GM23338 (cell line): ENCODE data around the gene ABCF1. TPM values are rescaled to one million over a fixed set of nuclear protein-coding genes. Genes with fewer than 3 reads are reported as not detected.
"Not testable (repeated sequence)": the region's sequence is repeated elsewhere in the genome, so short reads cannot be mapped to it uniquely, and the experiment has no call there.

ENCODE experiments used
- ATAC-seq: fragments of 200-7000 bp; cut with Tn5 transposase; 3 replicates; pipeline ENCODE4 v1.9.1; 2020
- DNase-seq: peaks from one replicate; pipeline ENCODE4 v3.0.0-alpha.2; 2015; ENCODE audit warnings: low spot score
- H2AFZ ChIP-seq: fragments of 200-600 bp; sonication (generic); 2 replicates; pipeline ENCODE4 v1.8.0; 2016; ENCODE audit warnings: antibody characterized with exemption, mild to moderate bottlenecking, moderate library complexity
- H3F3A ChIP-seq: fragments of 200-600 bp; sonication (generic); replicated peaks from 2 replicates; pipeline ENCODE4 v1.8.0; 2017; ENCODE audit warnings: antibody characterized with exemption, mixed run types, low read depth
- H3K27ac ChIP-seq: fragments of 200-600 bp; sonication (generic); 2 replicates; pipeline ENCODE4 v1.6.1; 2016; ENCODE audit warnings: low read depth
- H3K27me3 ChIP-seq: fragments of 200-600 bp; sonication (generic); 2 replicates; pipeline ENCODE4 v1.8.0; 2016; ENCODE audit warnings: mild to moderate bottlenecking, mixed run types, moderate library complexity; ENCODE audit not compliant: insufficient read depth
- H3K36me3 ChIP-seq: fragments of 200-600 bp; sonication (generic); 2 replicates; pipeline ENCODE4 v1.8.0; 2016; ENCODE audit warnings: mild to moderate bottlenecking; ENCODE audit not compliant: insufficient read depth
- H3K4me1 ChIP-seq: fragments of 200-600 bp; sonication (generic); 2 replicates; pipeline ENCODE4 v1.8.0; 2016; ENCODE audit warnings: mild to moderate bottlenecking, moderate library complexity; ENCODE audit not compliant: insufficient read depth
- H3K4me2 ChIP-seq: fragments of 200-600 bp; sonication (generic); 2 replicates; pipeline ENCODE4 v1.7.1; 2017; ENCODE audit warnings: mixed run types
- H3K4me3 ChIP-seq: fragments of 200-600 bp; sonication (generic); 2 replicates; pipeline ENCODE4 v1.6.1; 2016; ENCODE audit warnings: mixed run types
- H3K79me2 ChIP-seq: fragments of 200-600 bp; sonication (generic); replicated peaks from 2 replicates; pipeline ENCODE4 v1.8.0; 2017; ENCODE audit warnings: mild to moderate bottlenecking; ENCODE audit not compliant: insufficient read depth
- H3K9me2 ChIP-seq: fragments of 200-600 bp; sonication (generic); 2 replicates; pipeline ENCODE4 v1.8.0; 2017; ENCODE audit not compliant: insufficient read depth
- H4K20me1 ChIP-seq: fragments of 200-600 bp; sonication (generic); replicated peaks from 2 replicates; pipeline ENCODE4 v1.8.0; 2017; ENCODE audit warnings: mild to moderate bottlenecking; ENCODE audit not compliant: insufficient read depth
- H3K27ac Mint-ChIP-seq: 2 replicates; pipeline ENCODE4 v1.8.0; 2020; ENCODE audit warnings: inconsistent platforms, mild to moderate bottlenecking, moderate library complexity, mixed read lengths
- H3K27me3 Mint-ChIP-seq: 3 replicates; pipeline ENCODE4 v1.8.0; 2022; ENCODE audit warnings: low read depth, mild to moderate bottlenecking, moderate library complexity, mixed read lengths, inconsistent platforms; ENCODE audit not compliant: insufficient read depth, poor library complexity
- H3K36me3 Mint-ChIP-seq: 3 replicates; pipeline ENCODE4 v1.8.0; 2021; ENCODE audit warnings: low read depth, mild to moderate bottlenecking, inconsistent platforms, moderate library complexity, mixed read lengths
- H3K4me1 Mint-ChIP-seq: 3 replicates; pipeline ENCODE4 v1.8.0; 2020; ENCODE audit warnings: mild to moderate bottlenecking, inconsistent platforms, mixed read lengths
- H3K4me3 Mint-ChIP-seq: 3 replicates; pipeline ENCODE4 v1.8.0; 2021; ENCODE audit warnings: moderate library complexity, mild to moderate bottlenecking, inconsistent platforms, mixed read lengths
- H3K9me3 Mint-ChIP-seq: 3 replicates; pipeline ENCODE4 v1.8.0; 2020; ENCODE audit warnings: moderate library complexity, mild to moderate bottlenecking, inconsistent platforms, mixed read lengths
- CREB1 ChIP-seq: fragments of 250-450 bp; sonication (Bioruptor Pico); IDR thresholded peaks from 2 replicates; pipeline ENCODE4 v1.5.0; 2020; ENCODE audit warnings: low read depth, mild to moderate bottlenecking, moderate library complexity
- EZH2phosphoT487 ChIP-seq: fragments of 200-600 bp; sonication (generic); IDR thresholded peaks from one replicate; pipeline ENCODE4 v1.8.1; 2018; ENCODE audit warnings: antibody characterized with exemption; ENCODE audit not compliant: unreplicated experiment
- ZNF114 ChIP-seq: fragments of 250-450 bp; sonication (Bioruptor Pico); IDR thresholded peaks from 2 replicates; pipeline ENCODE4 v1.5.0; 2020; ENCODE audit warnings: mild to moderate bottlenecking, moderate library complexity
- polyA plus RNA-seq: library from polyadenylated mRNA; unstranded; fragments of >200 nt; fragmentation: Nextera tagmentation; extraction: Ambion mirVana; gene quantifications from 2 replicates; pipeline ENCODE4 v1.2.1, GENCODE V29; 2016
- total RNA-seq: library from RNA; depleted of rRNA; stranded (reverse); fragments of >200 nt; shearing (Covaris generic); gene quantifications from 2 replicates; pipeline ENCODE4 v1.2.3, GENCODE V29; 2014
- TF ChIP-seq, protein P1 (sequence below): IDR thresholded peaks from one replicate; pipeline ENCODE4 v1.6.1; 2018; ENCODE audit warnings: antibody characterized with exemption; ENCODE audit not compliant: unreplicated experiment
- TF ChIP-seq, protein P2 (sequence below), 2 experiments: fragments of 200-600 bp in 1 of 2; sonication (generic) in 1 of 2; conservative IDR thresholded peaks; 2 replicates each; pipeline versions ENCODE4 v1.5.1 to v1.6.1; 2016 to 2017; ENCODE audit warnings: antibody characterized with exemption in 2 of 2, low read depth in 2 of 2, mild to moderate bottlenecking in 2 of 2, moderate library complexity in 1 of 2

The ABCF1 gene
- total and polyA plus RNA-seq, 2 experiments from 2014 or later: 92.6 to 244 TPM

DNA sequence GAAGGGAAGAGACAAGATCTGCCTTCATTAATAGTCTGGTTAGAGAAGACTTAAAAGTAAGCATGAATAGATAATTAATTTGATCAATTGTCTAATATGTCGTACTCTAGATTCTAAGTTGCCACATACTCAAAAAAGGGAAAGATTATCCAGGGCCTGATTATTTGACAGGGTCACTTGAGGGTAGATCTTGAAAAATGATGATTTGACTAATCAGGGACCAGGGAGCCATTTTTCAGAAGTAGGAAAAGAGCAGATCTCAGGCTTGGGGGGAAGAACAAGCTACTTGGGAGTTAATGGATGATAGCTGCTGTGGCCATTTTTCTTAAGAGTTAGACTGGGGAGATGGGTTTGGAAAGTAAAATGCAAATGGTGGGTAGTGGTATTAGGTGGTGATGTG lies 21.0 kb downstream of the ABCF1 start (continued):
- TF ChIP-seq, protein P1, sequence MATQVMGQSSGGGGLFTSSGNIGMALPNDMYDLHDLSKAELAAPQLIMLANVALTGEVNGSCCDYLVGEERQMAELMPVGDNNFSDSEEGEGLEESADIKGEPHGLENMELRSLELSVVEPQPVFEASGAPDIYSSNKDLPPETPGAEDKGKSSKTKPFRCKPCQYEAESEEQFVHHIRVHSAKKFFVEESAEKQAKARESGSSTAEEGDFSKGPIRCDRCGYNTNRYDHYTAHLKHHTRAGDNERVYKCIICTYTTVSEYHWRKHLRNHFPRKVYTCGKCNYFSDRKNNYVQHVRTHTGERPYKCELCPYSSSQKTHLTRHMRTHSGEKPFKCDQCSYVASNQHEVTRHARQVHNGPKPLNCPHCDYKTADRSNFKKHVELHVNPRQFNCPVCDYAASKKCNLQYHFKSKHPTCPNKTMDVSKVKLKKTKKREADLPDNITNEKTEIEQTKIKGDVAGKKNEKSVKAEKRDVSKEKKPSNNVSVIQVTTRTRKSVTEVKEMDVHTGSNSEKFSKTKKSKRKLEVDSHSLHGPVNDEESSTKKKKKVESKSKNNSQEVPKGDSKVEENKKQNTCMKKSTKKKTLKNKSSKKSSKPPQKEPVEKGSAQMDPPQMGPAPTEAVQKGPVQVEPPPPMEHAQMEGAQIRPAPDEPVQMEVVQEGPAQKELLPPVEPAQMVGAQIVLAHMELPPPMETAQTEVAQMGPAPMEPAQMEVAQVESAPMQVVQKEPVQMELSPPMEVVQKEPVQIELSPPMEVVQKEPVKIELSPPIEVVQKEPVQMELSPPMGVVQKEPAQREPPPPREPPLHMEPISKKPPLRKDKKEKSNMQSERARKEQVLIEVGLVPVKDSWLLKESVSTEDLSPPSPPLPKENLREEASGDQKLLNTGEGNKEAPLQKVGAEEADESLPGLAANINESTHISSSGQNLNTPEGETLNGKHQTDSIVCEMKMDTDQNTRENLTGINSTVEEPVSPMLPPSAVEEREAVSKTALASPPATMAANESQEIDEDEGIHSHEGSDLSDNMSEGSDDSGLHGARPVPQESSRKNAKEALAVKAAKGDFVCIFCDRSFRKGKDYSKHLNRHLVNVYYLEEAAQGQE: no peak
- TF ChIP-seq ZNF114 (CRISPR knock-in tag) (no peak), EZH2phosphoT487 (no peak)

DNA sequence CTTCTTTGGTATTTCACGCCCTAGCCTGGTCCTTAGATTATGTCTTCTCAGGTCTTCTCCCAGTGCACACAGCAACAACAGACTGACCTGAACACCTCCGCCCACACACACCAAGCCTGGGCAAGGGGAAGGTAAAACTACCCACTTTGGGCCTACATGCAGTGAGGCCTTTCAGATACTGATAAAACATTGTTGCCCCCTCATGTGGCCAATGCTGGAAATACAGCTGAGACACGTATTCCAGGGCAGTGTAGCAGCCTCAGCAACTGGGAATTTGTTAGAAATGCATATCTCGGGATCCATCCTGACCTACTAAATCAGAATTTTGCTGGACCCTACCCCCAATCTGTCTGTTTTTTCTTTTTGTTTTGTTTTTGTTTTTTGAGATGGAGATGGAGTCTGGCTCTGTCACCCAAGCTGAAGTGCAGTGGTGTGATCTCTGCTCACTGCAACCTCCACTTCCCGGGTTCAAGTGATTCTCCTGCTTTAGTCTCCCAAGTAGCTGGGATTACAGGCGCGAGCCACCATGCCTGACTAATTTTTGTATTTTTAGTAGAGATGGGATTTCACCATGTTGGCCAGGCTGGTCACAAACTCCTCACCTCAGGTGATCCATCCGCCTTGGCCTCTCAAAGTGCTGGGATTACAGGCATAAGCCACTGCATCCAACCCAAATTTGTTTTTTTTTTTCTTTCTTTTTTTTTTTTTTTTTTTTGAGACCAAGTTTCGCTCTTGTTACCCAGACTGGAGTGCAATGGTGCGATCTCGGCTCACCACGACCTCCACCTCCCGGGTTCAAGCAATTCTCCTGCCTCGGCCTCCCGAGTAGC lies 26.3 kb downstream of the ABCF1 start:
- peaks cover 59% of the 10 kb centered on the region for H3K36me3 Mint-ChIP-seq
- Histone ChIP-seq H4K20me1 (peaks cover 14% of the 10 kb centered on the region; the same call in 1 of the 2 replicates), H3F3A (peaks cover 58% of the 10 kb centered on the region), H3K36me3 (peaks cover 11% of the 10 kb centered on the region; the same call in 1 of the 2 replicates), H3K27ac (peak overlapping the region; percentile 63)
- H3K4me3 Mint-ChIP-seq, H3K4me1 Mint-ChIP-seq, H3K9me2 ChIP-seq, H3K4me2 ChIP-seq, H2AFZ ChIP-seq, H3K4me1 ChIP-seq, H3K27me3 Mint-ChIP-seq, H3K4me3 ChIP-seq, H3K79me2 ChIP-seq, H3K9me3 Mint-ChIP-seq, H3K27me3 ChIP-seq: not testable (repeated sequence)
- H3K27ac Mint-ChIP-seq: peak overlapping the region; percentile 15; the same call in 1 of the 2 replicates
- peak; percentile 88 for ATAC-seq
- DNase-seq: peak; percentile 94
- peak; percentile 29; the same call in 1 of the 2 replicates for TF ChIP-seq CREB1 (CRISPR knock-in tag)
- TF ChIP-seq, protein P2, sequence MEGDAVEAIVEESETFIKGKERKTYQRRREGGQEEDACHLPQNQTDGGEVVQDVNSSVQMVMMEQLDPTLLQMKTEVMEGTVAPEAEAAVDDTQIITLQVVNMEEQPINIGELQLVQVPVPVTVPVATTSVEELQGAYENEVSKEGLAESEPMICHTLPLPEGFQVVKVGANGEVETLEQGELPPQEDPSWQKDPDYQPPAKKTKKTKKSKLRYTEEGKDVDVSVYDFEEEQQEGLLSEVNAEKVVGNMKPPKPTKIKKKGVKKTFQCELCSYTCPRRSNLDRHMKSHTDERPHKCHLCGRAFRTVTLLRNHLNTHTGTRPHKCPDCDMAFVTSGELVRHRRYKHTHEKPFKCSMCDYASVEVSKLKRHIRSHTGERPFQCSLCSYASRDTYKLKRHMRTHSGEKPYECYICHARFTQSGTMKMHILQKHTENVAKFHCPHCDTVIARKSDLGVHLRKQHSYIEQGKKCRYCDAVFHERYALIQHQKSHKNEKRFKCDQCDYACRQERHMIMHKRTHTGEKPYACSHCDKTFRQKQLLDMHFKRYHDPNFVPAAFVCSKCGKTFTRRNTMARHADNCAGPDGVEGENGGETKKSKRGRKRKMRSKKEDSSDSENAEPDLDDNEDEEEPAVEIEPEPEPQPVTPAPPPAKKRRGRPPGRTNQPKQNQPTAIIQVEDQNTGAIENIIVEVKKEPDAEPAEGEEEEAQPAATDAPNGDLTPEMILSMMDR (conservative IDR thresholded peaks at IDR 0.05; ENCODE audit: low read depth in 2 of 2): peak; percentile 79 to 81
